H1 (cell line): Measurements from ENCODE around the gene SLC36A2. TPM values are rescaled to one million over a fixed set of nuclear protein-coding genes. Genes with fewer than 3 reads are reported as not detected.

Experiments
- CHD7 ChIP-seq: fragments of 300-600 bp; sonication (generic); IDR thresholded peaks from 2 replicates; pipeline ENCODE4 v1.7.1; 2012; ENCODE audit warnings: low read length, moderate library complexity, mild to moderate bottlenecking, inconsistent platforms; ENCODE audit not compliant: insufficient replicate concordance
- FOSL1 ChIP-seq: IDR thresholded peaks from 2 replicates; pipeline ENCODE4 v1.6.1; 2011; ENCODE audit warnings: mild to moderate bottlenecking, low read depth, low read length, moderate library complexity; ENCODE audit not compliant: insufficient read depth
- KDM5A ChIP-seq: fragments of 200-600 bp; IDR thresholded peaks from 2 replicates; pipeline ENCODE4 v1.7.1; 2012; ENCODE audit warnings: mild to moderate bottlenecking, low read length, inconsistent platforms, mixed read lengths
- MAFK ChIP-seq: IDR thresholded peaks from 2 replicates; pipeline ENCODE4 v1.6.1; 2012; ENCODE audit warnings: low read depth, mild to moderate bottlenecking, improper control_type of control experiment, low read length
- POU5F1 ChIP-seq: IDR thresholded peaks from 2 replicates; pipeline ENCODE4 v1.6.1; 2011; ENCODE audit warnings: low read depth, mild to moderate bottlenecking, low read length, moderate library complexity
- polyA plus RNA-seq, 7 experiments: library from polyadenylated mRNA; depleted of rRNA in 3 of 7; stranded (reverse) in 5 of 7; unstranded in 2 of 7; fragments of >200 nt in 5 of 7; fragments of 200-250 nt in 2 of 7; gene quantifications; 1 replicate in 5 of 7; 2 replicates in 1 of 7; 4 replicates in 1 of 7; pipeline versions ENCODE4 v1.2.1 to v1.2.3, GENCODE V29; 2011 to 2013; ENCODE audit warnings: missing spikeins in 2 of 7, mixed read lengths in 2 of 7
- total RNA-seq: library from RNA; stranded (reverse); fragmentation: NEBNext Ultra II Directional; extraction: Animal tissue kit (Norgen Biotek cat#: 25700); gene quantifications from 2 replicates; pipeline ENCODE4 v1.2.1, GENCODE V29; 2021

The SLC36A2 gene
- total and polyA plus RNA-seq, 2 of the 8 experiments (the other 6 are each of a cell fraction or from before 2014, with no cell fraction given), result 0.30 TPM; not detected in 1

- no peak for TF ChIP-seq CHD7
- no peak for TF ChIP-seq POU5F1
- no peak for TF ChIP-seq KDM5A
- TF ChIP-seq MAFK, result no peak
- TF ChIP-seq FOSL1, result no peak
These were observed 43.7 kb downstream of the SLC36A2 start, which contains the start of gene SLC36A3 (continued) for GRCh38 chr5:151303666-151304065.
